Panc1 (cell line): ENCODE results near the gene CLSTN2. TPM values are rescaled to one million over a fixed set of nuclear protein-coding genes. Genes with fewer than 3 reads are reported as not detected.

Experiments used
- ATAC-seq: fragments of 200-7000 bp; cut with Tn5 transposase; 2 replicates; pipeline ENCODE4 v1.9.1; 2020; ENCODE audit warnings: mild to moderate bottlenecking, moderate library complexity
- BruUV-seq: library from RNA; stranded (reverse); fragments of 400-500 nt; replicated peaks from 2 replicates; lab custom pipeline; 2021; lab: Mats Ljungman, UMichigan
- CTCF ChIA-PET: fragments of 300-600 bp; sonication (Branson Sonifier 250); formaldehyde crosslinking; loops from one replicate; lab custom pipeline; 2022; ENCODE audit warnings: antibody characterized with exemption; lab: Charles Lee
- POLR2A ChIA-PET: fragments of 300-600 bp; sonication (Branson Sonifier 250); formaldehyde crosslinking; loops from one replicate; lab custom pipeline; 2022; ENCODE audit warnings: antibody characterized with exemption; lab: Charles Lee
- DNase-seq: peaks from one replicate; pipeline ENCODE4 v3.0.0-alpha.2; 2010; ENCODE audit warnings: low read depth, low spot score
- H3K27ac ChIP-seq: 2 replicates; pipeline ENCODE4 v1.5.1; 2011; ENCODE audit warnings: mild to moderate bottlenecking, low read length, inconsistent platforms
- H3K27me3 ChIP-seq: fragments of 200-500 bp; sonication (Bioruptor generic); 2 replicates; pipeline ENCODE4 v1.6.0; 2014; ENCODE audit warnings: low read length, inconsistent platforms; ENCODE audit not compliant: control insufficient read depth, insufficient read depth
- H3K36me3 ChIP-seq: fragments of 200-500 bp; sonication (Bioruptor generic); 2 replicates; pipeline ENCODE4 v1.5.1; 2014; ENCODE audit warnings: inconsistent platforms, mild to moderate bottlenecking, low read length, moderate library complexity; ENCODE audit not compliant: control insufficient read depth, insufficient read depth
- H3K4me1 ChIP-seq: 2 replicates; pipeline ENCODE4 v1.5.1; 2011; ENCODE audit warnings: inconsistent platforms, mild to moderate bottlenecking, low read length, moderate library complexity; ENCODE audit not compliant: control insufficient read depth, insufficient read depth
- H3K4me3 ChIP-seq, 2 experiments: 2 replicates each; pipeline ENCODE4 v1.5.1; 2011 to 2012; ENCODE audit warnings: low read depth in 2 of 2, low read length in 2 of 2, mild to moderate bottlenecking in 2 of 2, inconsistent platforms in 1 of 2, moderate library complexity in 1 of 2
- H3K9me3 ChIP-seq: fragments of 200-500 bp; sonication (Bioruptor generic); 2 replicates; pipeline ENCODE4 v1.5.1; 2014; ENCODE audit warnings: low read depth, mild to moderate bottlenecking, inconsistent platforms, low read length, moderate library complexity; ENCODE audit not compliant: control insufficient read depth, insufficient read depth
- CTCF ChIP-seq: fragments of 450-650 bp; IDR thresholded peaks from 2 replicates; pipeline ENCODE4 v1.5.1; 2017; ENCODE audit warnings: mild to moderate bottlenecking
- POLR2AphosphoS5 ChIP-seq: IDR thresholded peaks from 2 replicates; pipeline ENCODE4 v1.6.1; 2012; ENCODE audit warnings: mild to moderate bottlenecking, low read depth, low read length, moderate library complexity
- REST ChIP-seq, 2 experiments: IDR thresholded peaks; 2 replicates each; pipeline ENCODE4 v1.6.1; 2011 to 2012; ENCODE audit warnings: low read depth in 2 of 2, control low read depth in 1 of 2, low read length in 1 of 2, mild to moderate bottlenecking in 1 of 2, moderate library complexity in 1 of 2; ENCODE audit not compliant: insufficient read depth in 1 of 2
- SIN3A ChIP-seq: IDR thresholded peaks from 2 replicates; pipeline ENCODE4 v1.6.1; 2012; ENCODE audit warnings: low read depth, mild to moderate bottlenecking, low read length, moderate library complexity, borderline replicate concordance; ENCODE audit not compliant: insufficient read depth
- TCF7L2 ChIP-seq: IDR thresholded peaks from 2 replicates; pipeline ENCODE4 v1.6.1; 2011; ENCODE audit warnings: mild to moderate bottlenecking, low read depth, low read length, inconsistent platforms
- in situ Hi-C: cut with HindIII; loops from 2 replicates; pipeline ENCODE4 v1.10.0; 2016; ENCODE audit warnings: low sequenced_read_pairs, low pct_unique_long_range_greater_than_20kb
- intact Hi-C: fragments of 100-400 bp; cut with micrococcal nuclease; formaldehyde crosslinking; loops from one replicate; pipeline ENCODE4 v1.10.0; 2022; ENCODE audit not compliant: unreplicated experiment
- total RNA-seq: library from RNA; stranded (reverse); gene quantifications from one replicate; pipeline ENCODE4 v1.2.1, GENCODE V29; 2021; ENCODE audit not compliant: unreplicated experiment

Gene CLSTN2
- total RNA-seq, 1 experiment from 2014 or later, result 0.03 TPM

GRCh38 chr3:140529558-140529957, 594.6 kb downstream of the CLSTN2 start:
- Histone ChIP-seq H3K27me3 (no peaks in the 10 kb centered on the region), H3K4me3 (no peak overlapping the region), H3K4me1 (no peaks in the 10 kb centered on the region), H3K9me3 (no peaks in the 10 kb centered on the region), H3K36me3 (no peaks in the 10 kb centered on the region), H3K27ac (no peak overlapping the region)
- TF ChIP-seq POLR2AphosphoS5 (no peak), REST (IDR thresholded peaks at IDR 0.05; ENCODE audit: insufficient read depth in 1 of 2, low read depth in 2 of 2, low read length in 1 of 2) (no peak), SIN3A (no peak), CTCF (no peak), TCF7L2 (no peak)
- intact Hi-C loops (no loop called here), in situ Hi-C loops (no loop called here)
- CTCF ChIA-PET, result no interaction called here
- ATAC-seq (no peak), DNase-seq (no peak)
- no TSS peak for BruUV-seq
- POLR2A ChIA-PET, result no interaction called here

- H3K27ac ChIP-seq, result no peak overlapping the region
- in situ Hi-C loops (no loop called here), intact Hi-C loops (no loop called here)
- no peak for ATAC-seq
- DNase-seq, result no peak
- H3K36me3 ChIP-seq, result no peaks in the 10 kb centered on the region
- TF ChIP-seq CTCF, result no peak
- TF ChIP-seq TCF7L2, result no peak
- no peak for TF ChIP-seq SIN3A
- TF ChIP-seq POLR2AphosphoS5, result no peak
- no peak for TF ChIP-seq REST (IDR thresholded peaks at IDR 0.05; ENCODE audit: insufficient read depth in 1 of 2, low read depth in 2 of 2, low read length in 1 of 2)
- no peaks in the 10 kb centered on the region for H3K9me3 ChIP-seq
- ChIA-PET POLR2A (no interaction called here), CTCF (no interaction called here)
- BruUV-seq, result no TSS peak
- no peaks in the 10 kb centered on the region for H3K27me3 ChIP-seq
- H3K4me3 ChIP-seq, result no peak overlapping the region
- H3K4me1 ChIP-seq, result no peaks in the 10 kb centered on the region
These were observed 595.1 kb downstream of the CLSTN2 start for GRCh38 chr3:140530131-140530530.
